ENCODE data around the gene SHFL.

The SHFL gene

GRCh38 chr19:10135551-10136334 lies 49.6 kb downstream of the SHFL start:
- DNase-seq, result no peak

- no peak for DNase-seq
Observed at GRCh38 chr19:10136936-10137335, 50.8 kb downstream of the SHFL start.

GRCh38 chr19:10137751-10138682 lies 51.9 kb downstream of the SHFL start:
- DNase-seq, result no peak

GRCh38 chr19:10138879-10139795 lies 53.0 kb downstream of the SHFL start:
- no peak for DNase-seq

- DNase-seq, result no peak
Observed at GRCh38 chr19:10139952-10140351, 53.8 kb downstream of the SHFL start.

- DNase-seq, result no peak
Observed at GRCh38 chr19:10141479-10141878, 55.4 kb downstream of the SHFL start.

- DNase-seq, result no peak
Observed at GRCh38 chr19:10141973-10142372, 55.9 kb downstream of the SHFL start.
